HG02763 (cell line): ENCODE results near the gene IL21R.
"Not testable (repeated sequence)": the region's sequence is repeated elsewhere in the genome, so short reads cannot be mapped to it uniquely, and the experiment has no call there.

Experiments used
- ATAC-seq: cut with Tn5 transposase; IDR thresholded peaks from one replicate; pipeline ENCODE4 v1.9.1; 2021; ENCODE audit warnings: mild to moderate bottlenecking, moderate library complexity; ENCODE audit not compliant: unreplicated experiment

IL21R gene

GRCh38 chr16:27400751-27401620 is 988 bp upstream of the IL21R start:
- no peak for ATAC-seq

- ATAC-seq = no peak
These were observed 592 bp downstream of the IL21R start for GRCh38 chr16:27402569-27402963.

DNA sequence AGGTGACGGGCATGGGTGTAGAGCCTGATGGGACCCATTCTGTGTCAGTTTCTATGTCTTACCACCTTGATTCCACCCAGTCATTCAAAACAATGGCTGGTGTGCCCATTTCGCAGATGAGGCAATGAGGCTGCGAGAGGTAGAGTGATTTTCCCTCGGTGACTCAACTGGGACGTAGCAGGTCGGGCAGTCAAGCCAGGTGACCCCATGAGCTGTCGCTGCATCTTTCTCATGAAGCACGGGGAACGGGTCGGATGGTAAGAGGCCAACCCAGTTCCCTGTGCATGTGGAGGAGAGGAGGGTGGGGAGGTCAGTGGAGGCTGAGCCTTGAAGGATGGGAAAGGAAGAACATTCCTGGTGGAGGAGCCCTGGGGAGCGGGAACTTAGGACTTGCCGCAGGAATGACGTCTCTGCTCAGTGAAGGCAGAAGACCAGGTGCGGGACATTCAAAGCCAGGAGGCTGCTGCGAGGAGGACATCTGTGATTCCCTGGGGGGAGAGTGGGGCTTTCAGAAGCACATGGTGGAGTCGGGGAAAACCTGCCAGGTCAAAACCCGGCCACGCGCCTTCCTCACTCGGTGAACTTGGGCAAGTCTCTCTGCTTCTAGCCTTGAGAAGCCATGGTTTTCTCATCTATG is 1.1 kb downstream of the IL21R start:
- ATAC-seq = no peak

DNA sequence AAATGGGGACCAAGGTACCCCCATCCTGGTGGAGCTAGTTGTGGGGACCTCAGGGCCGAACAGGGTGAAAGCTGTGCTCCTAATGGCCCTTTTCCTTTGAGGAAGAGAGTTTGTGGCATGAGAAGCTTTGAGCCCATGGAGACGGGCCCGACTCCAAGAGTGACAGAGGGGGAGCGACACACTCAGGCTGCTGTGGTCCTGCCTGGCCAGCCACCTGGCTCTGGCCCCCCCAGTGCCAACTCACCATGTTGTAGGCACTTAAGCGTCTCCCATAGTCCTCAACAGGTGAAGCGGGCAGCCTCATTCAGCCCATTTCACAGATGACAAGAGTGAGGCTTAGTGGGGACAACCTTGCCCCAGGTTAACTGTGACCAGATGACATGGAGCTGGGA is 1.6 kb downstream of the IL21R start:
- no peak for ATAC-seq

- ATAC-seq = no peak
These were observed 2.3 kb downstream of the IL21R start for GRCh38 chr16:27404163-27404823.

DNA sequence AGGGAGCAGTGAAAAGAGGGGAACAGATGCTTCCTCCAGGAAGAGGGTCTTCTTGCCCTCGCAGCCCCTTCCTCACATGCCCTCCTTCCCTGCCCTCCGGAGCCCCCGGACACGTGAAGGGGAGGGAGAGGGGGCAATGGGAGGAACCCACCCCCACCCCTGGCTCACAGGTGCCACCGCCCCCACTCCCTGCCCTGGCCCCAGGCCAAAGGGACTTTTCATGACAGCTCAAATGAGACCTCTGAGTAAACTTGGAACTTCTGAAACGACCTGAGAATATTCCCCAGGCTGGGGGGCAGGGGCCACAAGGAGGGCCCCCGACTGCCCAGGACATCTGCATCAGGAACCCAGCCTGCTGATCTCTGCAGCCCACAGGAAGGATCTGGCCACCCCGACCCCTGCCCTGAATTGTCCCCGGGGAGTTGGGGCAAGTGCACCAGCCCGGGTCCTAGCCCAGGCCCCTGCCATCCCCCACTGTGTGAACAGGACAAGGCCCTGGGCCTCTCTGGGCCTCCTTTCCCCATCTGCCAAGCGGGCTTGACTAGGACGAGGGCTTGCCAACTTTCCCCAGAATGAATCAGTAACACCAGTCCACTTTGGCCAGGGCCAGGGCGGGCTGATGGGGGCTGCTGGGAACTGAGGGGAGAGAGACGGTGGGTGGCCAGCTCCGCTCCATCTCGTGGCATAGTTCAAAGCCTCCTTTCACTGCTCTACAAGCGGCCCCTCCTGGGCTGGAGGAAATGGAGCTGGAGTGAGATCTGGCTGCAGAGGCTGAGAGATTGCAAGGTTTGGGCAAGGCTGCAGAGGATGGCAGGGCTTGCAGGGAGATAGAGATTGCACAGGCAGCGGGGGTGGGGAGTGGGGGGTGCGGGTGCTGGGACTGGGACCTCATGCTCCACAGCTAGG is 3.8 kb downstream of the IL21R start:
- ATAC-seq = no peak

DNA sequence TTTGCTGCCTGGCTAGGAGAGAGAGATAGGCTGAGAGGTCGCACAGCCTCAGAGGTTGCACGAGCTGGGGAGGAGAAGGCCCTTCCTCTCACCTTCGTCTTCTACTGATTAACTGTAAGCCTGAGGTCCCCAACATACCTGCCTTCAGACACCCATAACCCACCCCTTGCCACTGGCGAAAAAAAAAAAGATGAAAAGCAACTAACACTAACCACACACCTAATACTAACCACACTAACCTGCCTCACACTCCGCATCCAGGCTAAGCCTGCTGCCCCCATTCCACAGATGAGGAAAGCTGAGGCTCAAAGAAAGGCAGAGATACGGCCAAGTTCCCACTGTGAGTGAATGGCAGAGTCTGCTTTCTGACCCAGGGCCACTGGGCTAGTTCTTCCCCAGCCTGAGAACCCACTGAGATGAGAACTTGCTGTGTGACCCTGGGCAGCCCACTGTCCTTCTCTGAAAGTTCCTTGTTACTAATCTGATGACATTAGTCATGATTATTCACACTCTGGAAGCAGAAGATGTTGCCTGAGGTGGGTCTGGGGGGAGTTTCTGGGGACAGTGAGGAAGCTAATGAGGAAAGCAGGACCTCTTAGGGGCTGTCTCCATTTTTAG is 4.6 kb downstream of the IL21R start:
- no peak for ATAC-seq

GRCh38 chr16:27407133-27407532 is 5.2 kb downstream of the IL21R start:
- ATAC-seq = no peak

GRCh38 chr16:27408012-27408601 is 6.1 kb downstream of the IL21R start:
- peak; percentile 31 for ATAC-seq

DNA sequence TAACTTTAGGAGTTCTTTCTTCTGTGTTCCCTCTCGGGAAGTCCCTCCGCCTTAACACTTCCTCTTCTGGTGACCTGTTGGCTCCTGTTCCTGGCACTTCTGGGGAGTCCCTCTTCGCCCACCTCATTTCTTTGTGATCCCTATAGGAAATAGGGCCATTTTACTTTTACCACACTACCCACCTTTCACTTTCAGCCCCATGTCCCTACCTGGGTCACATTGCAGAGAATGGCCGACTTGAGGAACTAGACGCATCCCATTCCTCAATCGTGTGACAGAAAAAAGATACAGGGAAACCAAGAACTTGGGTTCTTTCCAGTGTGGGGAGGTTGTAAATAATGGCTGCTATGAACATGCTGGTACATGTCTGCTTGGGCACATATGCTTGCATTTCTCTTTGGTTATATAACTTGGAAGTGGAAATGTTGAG is 6.6 kb downstream of the IL21R start:
- no peak for ATAC-seq

GRCh38 chr16:27409958-27410357 is 8.0 kb downstream of the IL21R start:
- not testable (repeated sequence) for ATAC-seq

DNA sequence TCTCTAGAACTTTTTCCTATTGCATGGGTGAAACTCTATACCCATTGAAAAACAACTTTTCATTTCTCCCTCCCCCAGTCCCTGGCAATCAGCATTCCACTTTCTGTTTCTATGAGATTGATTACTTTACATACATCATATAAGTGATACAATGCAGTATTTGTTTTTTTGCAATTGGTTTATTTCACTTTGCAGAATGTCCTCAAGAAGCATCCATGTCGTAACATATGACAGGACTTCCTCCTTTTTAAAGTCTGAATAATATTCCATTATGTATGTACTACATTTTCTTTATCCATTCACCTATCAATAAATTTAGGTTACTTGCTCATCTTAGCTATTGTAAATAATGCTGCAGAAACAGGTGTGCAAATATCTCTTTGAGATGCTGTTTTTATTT is 8.8 kb downstream of the IL21R start:
- no peak for ATAC-seq

- ATAC-seq = no peak
These were observed 12.0 kb downstream of the IL21R start for GRCh38 chr16:27413956-27414355.

DNA sequence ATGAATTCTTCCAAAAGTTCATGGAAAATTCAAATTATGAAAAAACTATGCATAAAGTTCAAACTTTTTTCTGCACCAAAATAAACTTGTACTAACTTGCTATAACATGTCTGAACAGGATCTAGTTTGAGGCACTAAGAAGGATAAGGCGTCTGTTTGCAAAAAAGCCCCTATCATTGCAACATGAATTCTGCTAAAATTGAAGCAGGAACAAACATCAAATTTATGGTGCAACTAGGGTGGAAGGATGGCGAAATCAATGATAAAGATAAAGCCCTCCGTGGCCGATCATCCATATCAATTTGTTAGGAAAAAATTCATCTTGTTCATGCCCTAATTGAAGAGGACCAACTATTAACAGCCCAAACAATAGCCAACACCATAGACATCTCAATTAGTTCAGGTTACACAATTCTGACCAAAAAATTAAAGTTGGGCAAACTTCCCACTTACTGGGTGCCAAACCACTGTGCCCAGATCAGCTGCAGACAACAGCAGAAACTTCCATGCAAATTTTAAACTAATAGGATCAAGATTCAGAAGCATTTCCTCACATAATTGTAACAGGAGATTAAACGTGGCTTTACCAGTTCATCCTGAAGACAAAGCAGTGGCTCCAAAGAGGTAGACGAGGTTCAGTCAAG is 12.9 kb downstream of the IL21R start:
- ATAC-seq = no peak

- ATAC-seq = no peak
These were observed 15.2 kb downstream of the IL21R start for GRCh38 chr16:27417047-27417671.

DNA sequence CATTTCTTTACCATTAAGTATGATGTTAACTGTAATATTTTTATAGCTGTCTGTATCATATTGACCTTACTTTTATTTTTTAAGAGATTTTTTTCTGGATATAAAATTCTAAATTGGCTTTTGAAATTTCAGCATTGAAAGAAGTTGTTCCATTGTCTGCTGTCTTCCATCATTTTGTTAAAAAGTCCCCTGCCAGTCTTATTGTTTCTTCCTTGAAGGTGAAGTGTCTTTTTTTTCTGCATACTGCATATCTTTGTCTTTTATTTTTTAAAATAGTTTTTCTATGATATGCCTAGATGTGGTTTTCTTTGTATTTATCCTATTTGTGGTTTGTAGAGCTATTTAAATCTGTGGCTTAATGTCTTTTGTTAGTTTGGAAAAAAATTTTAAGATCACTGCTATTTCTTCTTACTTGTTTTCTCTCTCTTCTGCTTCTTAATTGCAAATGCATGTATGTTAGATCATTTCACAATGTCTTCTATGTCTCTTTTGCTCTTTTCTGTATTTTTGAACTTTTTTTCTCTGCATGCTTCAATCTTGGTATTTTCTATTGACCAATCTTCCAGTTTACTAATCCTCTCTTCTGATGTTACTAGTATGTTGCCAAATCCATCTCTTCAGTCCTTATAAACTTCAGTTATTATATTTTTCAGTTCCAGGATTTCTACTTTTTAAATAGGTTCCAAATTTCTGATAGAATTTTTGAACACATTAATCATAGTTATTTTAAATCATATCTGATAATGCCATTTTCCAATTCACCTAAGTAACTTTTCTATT is 20.2 kb downstream of the IL21R start:
- ATAC-seq = no peak

DNA sequence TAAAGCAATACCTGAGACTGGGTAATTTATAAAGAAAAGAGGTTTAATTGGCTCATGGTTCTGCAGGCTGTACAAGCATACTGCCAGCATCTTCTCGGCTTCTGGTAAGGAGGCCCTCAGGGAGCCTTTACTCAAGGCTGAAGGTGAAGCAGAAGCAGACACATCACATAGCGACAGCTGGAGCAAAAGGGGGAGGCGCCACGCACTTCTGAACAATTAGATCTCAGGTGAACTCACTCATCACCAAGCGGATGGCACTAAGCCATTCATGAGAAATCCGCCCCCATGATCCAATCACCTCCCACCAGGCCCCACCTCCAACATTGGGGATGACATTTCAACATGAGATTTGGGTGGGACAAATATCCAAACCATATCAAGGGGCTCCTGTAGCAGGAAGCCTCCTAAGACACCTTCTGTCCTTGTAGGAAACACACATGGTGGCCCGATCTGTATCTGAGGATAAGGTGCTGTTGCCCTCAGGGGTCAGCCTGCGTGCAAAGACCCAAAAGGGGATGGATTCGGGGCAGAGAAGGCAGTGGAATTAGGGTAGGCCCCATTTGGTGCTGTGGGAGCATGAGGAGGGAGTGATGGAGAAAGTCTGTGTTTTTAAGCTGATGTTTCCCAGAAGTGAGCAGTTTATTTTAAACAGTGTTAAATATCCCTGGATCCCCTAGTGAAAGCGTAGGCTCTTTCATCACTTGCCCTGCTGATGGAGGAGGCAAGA is 23.0 kb downstream of the IL21R start:
- no peak for ATAC-seq

- ATAC-seq = no peak
These were observed 24.0 kb downstream of the IL21R start for GRCh38 chr16:27425961-27426360.
